ENCODE data around the gene C3orf62. TPM values are rescaled to one million over a fixed set of nuclear protein-coding genes. Genes with fewer than 3 reads are reported as not detected.

The C3orf62 gene
- total and polyA plus RNA-seq, 9 of the 15 experiments (the other 6 are each of a cell fraction or from before 2014, with no cell fraction given): 1.3 to 5.7 (median 3.4) TPM

- ChIA-PET POLR2A (no interaction called here), CTCF (ENCODE audit: low intra/inter-chr PET ratio) (interaction anchor here (0.6 kb wide), 1 partner anchor 68 kb away, joined by 4 read pairs; no protein-coding TSS in a partner anchor)
- ATAC-seq (peak; percentile 62; the same call in 2 of the 3 replicates), DNase-seq (ENCODE audit: extremely low read depth in 1 of 4, low spot score in 3 of 4) (peak; percentile 25 to 32 (median 28)), FAIRE-seq (peak; percentile 74)
- intact Hi-C loops (cut with micrococcal nuclease) (loop anchor here (1.0 kb wide), 1 partner anchor 154 kb away; no protein-coding TSS in a partner anchor), in situ Hi-C loops (cut with MboI) (no loop called here)
- 65% methylated on average over 4 of the region's 11 CpGs for WGBS (ENCODE audit: insufficient coverage, low coverage, missing lambda C conversion rate)
- Histone ChIP-seq H3K27me3 (ENCODE audit: control insufficient read depth in 2 of 2, insufficient read depth in 2 of 2, low read length in 2 of 2) (no peaks in the 10 kb centered on the region), H3K27ac (ENCODE audit: extremely low read depth, low read depth, low read length) (no peak overlapping the region), H4K20me1 (replicated peaks; ENCODE audit: control insufficient read depth, insufficient read depth, low read length) (no peaks in the 10 kb centered on the region), H3K4me1 (replicated peaks in 1 of 2; ENCODE audit: control insufficient read depth in 2 of 2, insufficient read depth in 2 of 2, low read length in 2 of 2) (no peaks in the 10 kb centered on the region; a peak in 1 of 5 replicates), H3K9ac (ENCODE audit: insufficient read depth in 1 of 2, low read depth in 2 of 2, low read length in 2 of 2) (no peak overlapping the region), H3K79me2 (ENCODE audit: control insufficient read depth, insufficient read depth, low read length) (no peaks in the 10 kb centered on the region), H3K36me3 (ENCODE audit: control insufficient read depth, insufficient read depth, low read length) (peaks cover 68% of the 10 kb centered on the region), H3K9me3 (replicated peaks; ENCODE audit: control insufficient read depth, insufficient read depth, low read depth, low read length) (no peaks in the 10 kb centered on the region), H3K4me3 (no peak overlapping the region), H3K4me2 (ENCODE audit: insufficient read depth, low read length) (no peak overlapping the region), H2AFZ (ENCODE audit: low read depth, low read length) (no peak overlapping the region), H3K9me1 (ENCODE audit: control insufficient read depth, insufficient read depth, low read length) (no peaks in the 10 kb centered on the region)
- BruUV-seq (replicated peaks): no TSS peak
- TF ChIP-seq ZNF584 (CRISPR knock-in tag; IDR thresholded peaks at IDR 0.05; ENCODE audit: low read depth) (no peak), SMC3 (conservative IDR thresholded peaks at IDR 0.05; ENCODE audit: insufficient read depth, low read depth, low read length) (0 out of 2 replicates have a peak, but pooled peaks have one; percentile 31), ATF3 (IDR thresholded peaks at IDR 0.05) (0 out of 2 replicates have a peak, but pooled peaks have one; percentile 13), ATF3 (CRISPR knock-in tag; conservative IDR thresholded peaks at IDR 0.05) (no peak), ZBTB33 (CRISPR knock-in tag; IDR thresholded peaks at IDR 0.05) (peak; percentile 68), CTCF (IDR thresholded peaks at IDR 0.05 in 2 of 3, conservative IDR thresholded peaks at IDR 0.05 in 1 of 3; ENCODE audit: insufficient read depth in 2 of 3, low read depth in 1 of 3, low read length in 3 of 3) (peak; percentile 28 to 56 (median 53); a peak in 4 of 6 replicates), SIX5 (IDR thresholded peaks at IDR 0.05; ENCODE audit: borderline replicate concordance in 1 of 2, insufficient read depth in 1 of 2, low read depth in 1 of 2, low read length in 2 of 2) (no peak), CC2D1A (IDR thresholded peaks at IDR 0.05) (peak; percentile 77), RAD21 (CRISPR knock-in tag; conservative IDR thresholded peaks at IDR 0.05 in 1 of 2, IDR thresholded peaks at IDR 0.05 in 1 of 2) (peak in 1 of 2 experiments; percentile 54; a peak in 2 of 4 replicates), SIN3A (IDR thresholded peaks at IDR 0.05; ENCODE audit: borderline replicate concordance in 2 of 2, control insufficient read depth in 1 of 2, low read depth in 2 of 2, low read length in 2 of 2) (peak in 1 of 2 experiments; percentile 19; a peak in 1 of 4 replicates), ADNP (tag; IDR thresholded peaks at IDR 0.05) (0 out of 2 replicates have a peak, but pooled peaks have one; percentile 17), NRF1 (conservative IDR thresholded peaks at IDR 0.05 in 1 of 2, IDR thresholded peaks at IDR 0.05 in 1 of 2) (peak; percentile 26 to 36; a peak in 2 of 4 replicates), MYBL2 (IDR thresholded peaks at IDR 0.05; ENCODE audit: low read depth) (peak; percentile 89), MYBL2 (CRISPR knock-in tag; IDR thresholded peaks at IDR 0.05; ENCODE audit: borderline replicate concordance) (no peak)
These were observed 18.5 kb upstream of the C3orf62 start for GRCh38 chr3:49295489-49296058.
